ENCODE results near the gene SRRM3. TPM values are rescaled to one million over a fixed set of nuclear protein-coding genes. Genes with fewer than 3 reads are reported as not detected.
"Not testable (repeated sequence)": the region's sequence is repeated elsewhere in the genome, so short reads cannot be mapped to it uniquely, and the experiment has no call there.

SRRM3 gene
- total RNA-seq, 4 donors from 2014 or later = 0.22 to 3.1 (median 2.4) TPM

GRCh38 chr7:76282344-76283253 lies 80.9 kb downstream of the SRRM3 start:
- WGBS, 2 donors = 3 to 5% methylated on average over 15 to 34 of the region's 98 CpGs

GRCh38 chr7:76283254-76284159 lies 81.8 kb downstream of the SRRM3 start:
- Histone ChIP-seq H3K9me3 (no peaks in the 10 kb centered on the region), H3K27me3 (peaks cover 0 to 36% of the 10 kb centered on the region in 2 donors), H3K4me1 (peaks cover 0 to 30% (median 8%) of the 10 kb centered on the region in 4 donors), H3K36me3 (no peaks in the 10 kb centered on the region), H3K27ac (no peak overlapping the region), H3K4me3 (peak overlapping the region in 2 of 4 donors; percentile 36 to 58)
- no peak for DNase-seq (ENCODE audit: low spot score in 2 of 2)
- 70 to 73% methylated on average over 12 to 13 of the region's 17 CpGs for WGBS, 2 donors
- no peak for TF ChIP-seq POLR2A (IDR thresholded peaks at IDR 0.05)
- TF ChIP-seq CTCF (IDR thresholded peaks at IDR 0.05) = no peak
- no peak for TF ChIP-seq EP300 (IDR thresholded peaks at IDR 0.05)

More at GRCh38 chr7:76282344-76283253, 80.9 kb downstream of the SRRM3 start:
- Histone ChIP-seq H3K27ac (no peak overlapping the region), H3K4me3 (peak overlapping the region in 3 of 4 donors; percentile 35 to 58 (median 36)), H3K9me3 (no peaks in the 10 kb centered on the region), H3K36me3 (no peaks in the 10 kb centered on the region), H3K4me1 (peaks cover 0 to 30% (median 8%) of the 10 kb centered on the region in 4 donors), H3K27me3 (peaks cover 0 to 36% of the 10 kb centered on the region in 2 donors)
- no peak for DNase-seq (ENCODE audit: low spot score in 2 of 2)
- TF ChIP-seq EP300 (IDR thresholded peaks at IDR 0.05) (no peak), POLR2A (IDR thresholded peaks at IDR 0.05) (no peak), CTCF (IDR thresholded peaks at IDR 0.05) (no peak)

GRCh38 chr7:76285604-76286374 lies 84.1 kb downstream of the SRRM3 start:
- H3K9me3 ChIP-seq = no peaks in the 10 kb centered on the region
- H3K4me3 ChIP-seq = no peak overlapping the region
- no peak overlapping the region for H3K27ac ChIP-seq
- H3K4me1 ChIP-seq = peaks cover 0 to 23% (median 9%) of the 10 kb centered on the region in 4 donors
- H3K27me3 ChIP-seq = peaks cover 0 to 26% of the 10 kb centered on the region in 2 donors
- H3K36me3 ChIP-seq = no peaks in the 10 kb centered on the region
- WGBS, 2 donors = 69 to 79% methylated on average over 26 to 29 of the region's 29 CpGs
- no peak for DNase-seq (ENCODE audit: low spot score in 2 of 2)
- no peak for TF ChIP-seq POLR2A (IDR thresholded peaks at IDR 0.05)
- no peak for TF ChIP-seq CTCF (IDR thresholded peaks at IDR 0.05)
- TF ChIP-seq EP300 (IDR thresholded peaks at IDR 0.05) = no peak

- Histone ChIP-seq H3K9me3 (no peaks in the 10 kb centered on the region), H3K27me3 (peaks cover 0 to 17% of the 10 kb centered on the region in 2 donors), H3K27ac (no peak overlapping the region), H3K36me3 (no peaks in the 10 kb centered on the region), H3K4me1 (peaks cover 0 to 26% (median 13%) of the 10 kb centered on the region in 4 donors), H3K4me3 (no peak overlapping the region)
- no peak for TF ChIP-seq POLR2A (IDR thresholded peaks at IDR 0.05)
- no peak for TF ChIP-seq EP300 (IDR thresholded peaks at IDR 0.05)
- no peak for TF ChIP-seq CTCF (IDR thresholded peaks at IDR 0.05)
- DNase-seq (ENCODE audit: low spot score in 2 of 2) = no peak
- WGBS, 2 donors = 84 to 90% methylated on average over 12 to 16 of the region's 16 CpGs
Observed at GRCh38 chr7:76286842-76287403, 85.2 kb downstream of the SRRM3 start.

GRCh38 chr7:76290847-76291350 lies 89.2 kb downstream of the SRRM3 start:
- WGBS, 2 donors = 85 to 95% methylated on average over 6 of the region's 6 CpGs
- not testable (repeated sequence) for H3K9me3 ChIP-seq

More at GRCh38 chr7:76290847-76291350, 89.2 kb downstream of the SRRM3 start:
- not testable (repeated sequence) for DNase-seq (ENCODE audit: low spot score in 2 of 2); H3K27me3 ChIP-seq; H3K36me3 ChIP-seq; H3K4me3 ChIP-seq
- H3K4me1 ChIP-seq = peaks cover 0 to 51% (median 36%) of the 10 kb centered on the region in 4 donors
- peak overlapping the region; percentile 96 to 100 (median 97) for H3K27ac ChIP-seq

All from tibial nerve (tissue), 4 donors.